ENCODE measurements around the gene GEMIN7.
"Not testable (repeated sequence)": the region's sequence is repeated elsewhere in the genome, so short reads cannot be mapped to it uniquely, and the experiment has no call there.

Gene GEMIN7

DNA sequence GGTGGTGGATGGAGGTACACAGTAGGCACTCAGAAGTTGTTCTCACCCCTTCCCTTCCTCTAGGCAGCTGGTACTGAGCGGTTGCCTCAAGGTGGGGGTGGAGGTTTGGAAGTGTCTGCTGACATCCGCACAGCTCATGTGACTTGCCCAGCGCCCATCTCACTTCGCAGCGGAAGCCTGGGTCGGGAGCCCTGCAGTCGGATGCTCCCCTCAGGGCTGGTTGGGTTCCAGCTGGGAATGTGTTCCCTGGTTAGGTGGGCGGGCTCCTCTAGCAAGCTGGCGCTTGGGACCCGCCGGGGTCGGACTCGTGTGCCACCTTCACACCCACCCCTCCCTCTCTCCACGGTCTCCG, 24.1 kb downstream of the GEMIN7 start:
- peak overlapping the region; percentile 7 for H2BK5ac ChIP-seq (ENCODE audit: low read length)
- H2AK5ac ChIP-seq (ENCODE audit: low read depth, low read length): peak overlapping the region; percentile 93
- no peak overlapping the region for H3K23ac ChIP-seq (ENCODE audit: low read depth, low read length, poor library complexity)
- peak overlapping the region; percentile 22 for H3K14ac ChIP-seq (ENCODE audit: low read length)
- no peaks in the 10 kb centered on the region for H3K9me3 ChIP-seq (replicated peaks in 1 of 2; ENCODE audit: control insufficient read depth in 2 of 2, insufficient read depth in 1 of 2, low read depth in 1 of 2, low read length in 2 of 2)
- no peak overlapping the region for H4K91ac ChIP-seq (ENCODE audit: low read depth, low read length, poor library complexity)
- no peak overlapping the region for H2AFZ ChIP-seq (ENCODE audit: low read length)
- no peak overlapping the region for H3K4ac ChIP-seq (ENCODE audit: low read length)
- H3K79me1 ChIP-seq (ENCODE audit: low read depth, low read length): peaks cover 24% of the 10 kb centered on the region
- no peak overlapping the region for H2BK120ac ChIP-seq (ENCODE audit: low read depth, low read length)
- H3K18ac ChIP-seq (ENCODE audit: low read length): peak overlapping the region; percentile 90
- H3K27me3 ChIP-seq (ENCODE audit: control insufficient read depth in 3 of 3, insufficient read depth in 3 of 3, low read depth in 1 of 3, low read length in 3 of 3): no peaks in the 10 kb centered on the region
- DNase-seq (ENCODE audit: low spot score): no peak
- H2BK15ac ChIP-seq (ENCODE audit: low read length): no peak overlapping the region
- H3K27ac ChIP-seq (replicated peaks; ENCODE audit: low read length): peak overlapping the region; percentile 79
- no peak overlapping the region for H4K8ac ChIP-seq (ENCODE audit: low read depth, low read length)
- H3K36me3 ChIP-seq (replicated peaks in 1 of 2; ENCODE audit: control insufficient read depth in 2 of 2, insufficient read depth in 2 of 2, low read length in 2 of 2): peaks cover 0 to 4% of the 10 kb centered on the region in 2 donors
- no CpG with 5 or more reads among the region's 15 CpGs for WGBS, 2 donors (ENCODE audit: extremely low coverage in 2 of 2, insufficient read length in 2 of 2, insufficient replicate concordance in 1 of 2)
- no peak overlapping the region for H3K4me3 ChIP-seq (ENCODE audit: low read length in 2 of 2)
- H2BK12ac ChIP-seq (ENCODE audit: low read length): no peak overlapping the region
- H3K9ac ChIP-seq (ENCODE audit: low read depth, low read length, poor library complexity): peak overlapping the region; percentile 61
- peaks cover 36 to 50% of the 10 kb centered on the region in 2 donors for H3K4me1 ChIP-seq (ENCODE audit: control insufficient read depth in 2 of 2, insufficient read depth in 1 of 2, low read depth in 1 of 2, low read length in 2 of 2)
- H3K4me2 ChIP-seq (ENCODE audit: insufficient read depth, low read length, poor library complexity, severe bottlenecking): no peak overlapping the region

- no peak overlapping the region for H4K8ac ChIP-seq (ENCODE audit: low read depth, low read length)
- H3K36me3 ChIP-seq (replicated peaks in 1 of 2; ENCODE audit: control insufficient read depth in 2 of 2, insufficient read depth in 2 of 2, low read length in 2 of 2): peaks cover 0 to 4% of the 10 kb centered on the region in 2 donors
- H4K91ac ChIP-seq (ENCODE audit: low read depth, low read length, poor library complexity): no peak overlapping the region
- H2BK120ac ChIP-seq (ENCODE audit: low read depth, low read length): no peak overlapping the region
- no peaks in the 10 kb centered on the region for H3K9me3 ChIP-seq (replicated peaks in 1 of 2; ENCODE audit: control insufficient read depth in 2 of 2, insufficient read depth in 1 of 2, low read depth in 1 of 2, low read length in 2 of 2)
- H3K4ac ChIP-seq (ENCODE audit: low read length): no peak overlapping the region
- H2AFZ ChIP-seq (ENCODE audit: low read length): no peak overlapping the region
- peak overlapping the region; percentile 90 for H3K18ac ChIP-seq (ENCODE audit: low read length)
- H3K14ac ChIP-seq (ENCODE audit: low read length): peak overlapping the region; percentile 22
- no peak overlapping the region for H2BK15ac ChIP-seq (ENCODE audit: low read length)
- peak overlapping the region; percentile 30 for H3K4me2 ChIP-seq (ENCODE audit: insufficient read depth, low read length, poor library complexity, severe bottlenecking)
- H2BK5ac ChIP-seq (ENCODE audit: low read length): peak overlapping the region; percentile 7
- no peaks in the 10 kb centered on the region for H3K27me3 ChIP-seq (ENCODE audit: control insufficient read depth in 3 of 3, insufficient read depth in 3 of 3, low read depth in 1 of 3, low read length in 3 of 3)
- H3K4me1 ChIP-seq (ENCODE audit: control insufficient read depth in 2 of 2, insufficient read depth in 1 of 2, low read depth in 1 of 2, low read length in 2 of 2): peaks cover 33 to 45% of the 10 kb centered on the region in 2 donors
- H3K23ac ChIP-seq (ENCODE audit: low read depth, low read length, poor library complexity): no peak overlapping the region
- DNase-seq (ENCODE audit: low spot score): peak; percentile 80
- H2BK12ac ChIP-seq (ENCODE audit: low read length): no peak overlapping the region
- H2AK5ac ChIP-seq (ENCODE audit: low read depth, low read length): peak overlapping the region; percentile 93
- WGBS, 2 donors (ENCODE audit: extremely low coverage in 2 of 2, insufficient read length in 2 of 2, insufficient replicate concordance in 1 of 2): no CpG with 5 or more reads among the region's 26 CpGs
- peak overlapping the region; percentile 79 for H3K27ac ChIP-seq (replicated peaks; ENCODE audit: low read length)
- H3K9ac ChIP-seq (ENCODE audit: low read depth, low read length, poor library complexity): peak overlapping the region; percentile 68
- H3K4me3 ChIP-seq (ENCODE audit: low read length in 2 of 2): no peak overlapping the region
- peaks cover 19% of the 10 kb centered on the region for H3K79me1 ChIP-seq (ENCODE audit: low read depth, low read length)
These were observed 24.7 kb downstream of the GEMIN7 start for GRCh38 chr19:45103508-45104319.

DNA sequence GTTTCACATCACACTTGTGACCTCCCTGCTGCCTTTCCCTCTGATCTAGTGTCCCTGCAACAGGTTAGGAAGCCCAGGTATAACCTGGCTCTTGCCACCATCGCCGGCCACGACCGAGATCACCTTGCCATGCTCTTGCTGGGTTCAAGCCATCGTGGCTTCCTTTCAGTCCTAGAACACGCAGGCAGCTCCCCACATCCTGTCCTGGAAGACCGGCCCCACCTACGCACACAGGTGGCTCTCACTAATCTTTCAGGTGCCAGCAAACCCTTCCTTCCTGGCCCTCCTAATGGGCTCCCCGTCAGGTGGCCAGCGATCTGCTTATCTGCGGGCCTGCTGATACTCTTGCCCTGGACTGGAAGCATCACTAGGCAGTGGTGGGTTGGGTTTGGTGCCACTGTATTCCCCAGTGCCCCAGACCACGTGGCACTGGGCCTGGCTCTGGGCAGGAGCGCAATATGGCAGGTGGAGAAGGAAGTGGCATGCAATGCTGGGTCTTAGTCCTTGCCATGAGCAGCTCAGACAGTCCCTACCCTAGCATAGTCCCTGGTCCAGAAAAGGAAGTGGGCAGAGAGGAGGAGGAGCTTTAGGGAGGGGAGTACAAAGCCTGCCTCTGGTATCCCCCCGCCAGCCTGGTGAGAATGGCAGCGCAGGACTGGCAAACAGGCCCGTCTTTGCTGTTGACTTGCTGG, 25.7 kb downstream of the GEMIN7 start:
- Histone ChIP-seq H2AK5ac (ENCODE audit: low read depth, low read length) (peak overlapping the region; percentile 96), H4K8ac (ENCODE audit: low read depth, low read length) (no peak overlapping the region), H3K27ac (replicated peaks; ENCODE audit: low read length) (peak overlapping the region; percentile 78), H3K4ac (ENCODE audit: low read length) (peak overlapping the region; percentile 72), H3K4me3 (ENCODE audit: low read length in 2 of 2) (peak overlapping the region in 1 of 2 donors; percentile 38), H3K36me3 (replicated peaks in 1 of 2; ENCODE audit: control insufficient read depth in 2 of 2, insufficient read depth in 2 of 2, low read length in 2 of 2) (peaks cover 0 to 4% of the 10 kb centered on the region in 2 donors), H3K14ac (ENCODE audit: low read length) (peak overlapping the region; percentile 87), H3K79me1 (ENCODE audit: low read depth, low read length) (peaks cover 19% of the 10 kb centered on the region), H3K9ac (ENCODE audit: low read depth, low read length, poor library complexity) (no peak overlapping the region), H3K4me1 (ENCODE audit: control insufficient read depth in 2 of 2, insufficient read depth in 1 of 2, low read depth in 1 of 2, low read length in 2 of 2) (peaks cover 28 to 34% of the 10 kb centered on the region in 2 donors), H2BK120ac (ENCODE audit: low read depth, low read length) (no peak overlapping the region), H2BK15ac (ENCODE audit: low read length) (peak overlapping the region; percentile 33), H2BK5ac (ENCODE audit: low read length) (peak overlapping the region; percentile 88), H3K9me3 (replicated peaks in 1 of 2; ENCODE audit: control insufficient read depth in 2 of 2, insufficient read depth in 1 of 2, low read depth in 1 of 2, low read length in 2 of 2) (no peaks in the 10 kb centered on the region), H4K91ac (ENCODE audit: low read depth, low read length, poor library complexity) (peak overlapping the region; percentile 9), H2BK12ac (ENCODE audit: low read length) (peak overlapping the region; percentile 59), H3K23ac (ENCODE audit: low read depth, low read length, poor library complexity) (peak overlapping the region; percentile 66), H2AFZ (ENCODE audit: low read length) (no peak overlapping the region), H3K18ac (ENCODE audit: low read length) (peak overlapping the region; percentile 86), H3K4me2 (ENCODE audit: insufficient read depth, low read length, poor library complexity, severe bottlenecking) (no peak overlapping the region), H3K27me3 (ENCODE audit: control insufficient read depth in 3 of 3, insufficient read depth in 3 of 3, low read depth in 1 of 3, low read length in 3 of 3) (no peaks in the 10 kb centered on the region)
- no CpG with 5 or more reads among the region's 16 CpGs for WGBS, 2 donors (ENCODE audit: extremely low coverage in 2 of 2, insufficient read length in 2 of 2, insufficient replicate concordance in 1 of 2)
- no peak for DNase-seq (ENCODE audit: low spot score)

DNA sequence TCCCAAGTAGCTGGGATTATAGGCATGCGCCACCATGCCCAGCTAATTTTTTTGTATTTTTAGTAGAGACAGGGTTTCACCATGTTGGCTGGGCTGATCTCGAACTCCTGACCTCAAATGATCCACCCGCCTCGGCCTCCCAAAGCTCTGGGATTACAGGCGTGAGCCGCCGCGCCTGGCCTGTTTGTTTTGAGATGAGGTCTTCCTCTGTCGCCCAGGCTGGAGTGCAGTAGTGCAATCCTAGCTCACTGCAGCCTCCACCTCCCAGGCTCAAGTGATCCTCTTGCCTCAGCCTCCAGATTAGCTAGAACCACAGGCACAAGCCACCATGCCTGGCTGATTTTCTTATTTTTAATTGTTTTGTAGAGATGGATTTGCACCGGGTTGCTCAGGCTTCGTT, 27.3 kb downstream of the GEMIN7 start:
- H3K9ac ChIP-seq (ENCODE audit: low read depth, low read length, poor library complexity); H3K27me3 ChIP-seq (ENCODE audit: control insufficient read depth in 3 of 3, insufficient read depth in 3 of 3, low read depth in 1 of 3, low read length in 3 of 3); H3K23ac ChIP-seq (ENCODE audit: low read depth, low read length, poor library complexity); H4K8ac ChIP-seq (ENCODE audit: low read depth, low read length); H3K18ac ChIP-seq (ENCODE audit: low read length); H2BK12ac ChIP-seq (ENCODE audit: low read length); H2BK120ac ChIP-seq (ENCODE audit: low read depth, low read length); H2AFZ ChIP-seq (ENCODE audit: low read length); H3K36me3 ChIP-seq (replicated peaks in 1 of 2; ENCODE audit: control insufficient read depth in 2 of 2, insufficient read depth in 2 of 2, low read length in 2 of 2); H2BK5ac ChIP-seq (ENCODE audit: low read length); H4K91ac ChIP-seq (ENCODE audit: low read depth, low read length, poor library complexity); H3K4ac ChIP-seq (ENCODE audit: low read length); H3K14ac ChIP-seq (ENCODE audit: low read length); H2BK15ac ChIP-seq (ENCODE audit: low read length); H3K4me3 ChIP-seq (ENCODE audit: low read length in 2 of 2); H3K27ac ChIP-seq (replicated peaks; ENCODE audit: low read length); H3K4me2 ChIP-seq (ENCODE audit: insufficient read depth, low read length, poor library complexity, severe bottlenecking); H2AK5ac ChIP-seq (ENCODE audit: low read depth, low read length); H3K9me3 ChIP-seq (replicated peaks in 1 of 2; ENCODE audit: control insufficient read depth in 2 of 2, insufficient read depth in 1 of 2, low read depth in 1 of 2, low read length in 2 of 2); DNase-seq (ENCODE audit: low spot score): not testable (repeated sequence)
- peaks cover 19% of the 10 kb centered on the region for H3K79me1 ChIP-seq (ENCODE audit: low read depth, low read length)
- H3K4me1 ChIP-seq (ENCODE audit: control insufficient read depth in 2 of 2, insufficient read depth in 1 of 2, low read depth in 1 of 2, low read length in 2 of 2): peaks cover 18 to 25% of the 10 kb centered on the region in 2 donors
- WGBS, 2 donors (ENCODE audit: extremely low coverage in 2 of 2, insufficient read length in 2 of 2, insufficient replicate concordance in 1 of 2): no CpG with 5 or more reads among the region's 11 CpGs

Measured in neuronal stem cell (in vitro differentiated cells).